Skeletal muscle satellite cell (primary cell): Measurements from ENCODE around the gene FBXO3. TPM values are rescaled to one million over a fixed set of nuclear protein-coding genes. Genes with fewer than 3 reads are reported as not detected.
"Not testable (repeated sequence)": the region's sequence is repeated elsewhere in the genome, so short reads cannot be mapped to it uniquely, and the experiment has no call there.

Source experiments
- H3K27me3 ChIP-seq: 2 replicates; pipeline ENCODE4 v1.7.0; 2013; ENCODE audit warnings: low read length; ENCODE audit not compliant: control insufficient read depth, insufficient read depth
- H3K36me3 ChIP-seq: 2 replicates; pipeline ENCODE4 v1.7.0; 2013; ENCODE audit warnings: mild to moderate bottlenecking, control low read depth, low read length; ENCODE audit not compliant: insufficient read depth
- H3K4me1 ChIP-seq: 2 replicates; pipeline ENCODE4 v1.7.0; 2013; ENCODE audit warnings: low read length; ENCODE audit not compliant: control insufficient read depth, insufficient read depth
- H3K4me2 ChIP-seq: 2 replicates; pipeline ENCODE4 v1.7.0; 2013; ENCODE audit warnings: mild to moderate bottlenecking, low read length
- H3K4me3 ChIP-seq: 2 replicates; pipeline ENCODE4 v1.7.0; 2013; ENCODE audit warnings: low read length
- H3K9ac ChIP-seq: 2 replicates; pipeline ENCODE4 v1.7.0; 2013; ENCODE audit warnings: mild to moderate bottlenecking, low read depth, low read length, moderate library complexity
- H3K9me3 ChIP-seq: replicated peaks from 2 replicates; pipeline ENCODE4 v1.7.0; 2013; ENCODE audit warnings: mild to moderate bottlenecking, control low read depth, low read length
- total RNA-seq: library from RNA; depleted of rRNA; stranded (reverse); fragments of >200 nt; gene quantifications from 2 replicates; pipeline ENCODE4 v1.2.3, GENCODE V29; 2012; rRNA removed

The FBXO3 gene
- 23.3 and 23.6 TPM in 2 replicates for total RNA-seq

- no peaks in the 10 kb centered on the region for H3K9me3 ChIP-seq
- peak within 1 kb of the TSS; percentile 95 for H3K4me2 ChIP-seq
- peaks cover 26% of the 10 kb centered on the region for H3K4me1 ChIP-seq
- peaks cover 3% of the 10 kb centered on the region for H3K36me3 ChIP-seq
- peak within 1 kb of the TSS; percentile 80 for H3K9ac ChIP-seq
- H3K27me3 ChIP-seq = no peaks in the 10 kb centered on the region
- H3K4me3 ChIP-seq = peak within 1 kb of the TSS; percentile 94
Measured at GRCh38 chr11:33773987-33774735, at the start of gene FBXO3. FBXO3 (minus strand) TSS chr11:33774520; CDS start chr11:33774497, 23 bp downstream.

- H3K27me3 ChIP-seq = peaks cover 67% of the 10 kb centered on the region
- H3K4me2 ChIP-seq, H3K4me1 ChIP-seq, H3K9me3 ChIP-seq, H3K9ac ChIP-seq, H3K4me3 ChIP-seq, H3K36me3 ChIP-seq: not testable (repeated sequence)
Measured at GRCh38 chr11:33822981-33823380, 48.7 kb upstream of the FBXO3 start.

- Histone ChIP-seq H3K4me3 (no peak overlapping the region), H3K9me3 (no peaks in the 10 kb centered on the region), H3K4me1 (no peaks in the 10 kb centered on the region), H3K27me3 (peaks cover 84% of the 10 kb centered on the region), H3K4me2 (no peak overlapping the region), H3K9ac (no peak overlapping the region), H3K36me3 (no peaks in the 10 kb centered on the region)
Measured at GRCh38 chr11:33819278-33820035, 45.1 kb upstream of the FBXO3 start.

DNA sequence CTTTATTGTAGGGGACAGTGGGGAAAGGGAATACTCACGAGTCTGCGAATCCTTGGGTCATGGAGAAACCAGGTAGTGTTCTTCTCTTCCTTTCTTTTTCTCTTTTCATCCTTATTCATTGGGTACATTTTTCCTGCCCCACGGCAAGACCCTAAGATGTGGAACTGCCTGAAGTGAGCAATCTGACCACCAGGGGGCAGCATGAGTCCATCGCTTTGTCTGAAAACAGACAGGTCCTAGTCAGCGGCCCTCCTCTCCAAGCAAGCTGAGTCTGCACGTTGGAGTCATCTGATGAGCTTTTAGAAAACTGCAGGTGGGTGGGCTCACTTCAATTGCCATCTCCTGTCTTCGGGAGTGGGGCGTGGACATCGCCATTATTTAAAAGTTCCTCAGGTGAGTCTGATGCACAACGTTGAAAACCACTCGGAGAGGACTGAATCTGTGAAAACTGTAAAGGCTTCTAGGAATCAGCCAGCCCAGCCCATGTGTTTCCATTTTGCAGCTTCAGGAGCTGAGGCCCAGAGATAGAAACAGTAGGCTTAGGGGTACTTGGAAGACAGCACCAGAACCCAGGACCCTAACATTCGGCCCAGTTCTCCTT lies 34.0 kb upstream of the FBXO3 start:
- Histone ChIP-seq H3K4me3 (no peak overlapping the region), H3K9me3 (no peaks in the 10 kb centered on the region), H3K9ac (no peak overlapping the region), H3K4me1 (no peaks in the 10 kb centered on the region), H3K27me3 (no peaks in the 10 kb centered on the region), H3K36me3 (no peaks in the 10 kb centered on the region), H3K4me2 (no peak overlapping the region)

DNA sequence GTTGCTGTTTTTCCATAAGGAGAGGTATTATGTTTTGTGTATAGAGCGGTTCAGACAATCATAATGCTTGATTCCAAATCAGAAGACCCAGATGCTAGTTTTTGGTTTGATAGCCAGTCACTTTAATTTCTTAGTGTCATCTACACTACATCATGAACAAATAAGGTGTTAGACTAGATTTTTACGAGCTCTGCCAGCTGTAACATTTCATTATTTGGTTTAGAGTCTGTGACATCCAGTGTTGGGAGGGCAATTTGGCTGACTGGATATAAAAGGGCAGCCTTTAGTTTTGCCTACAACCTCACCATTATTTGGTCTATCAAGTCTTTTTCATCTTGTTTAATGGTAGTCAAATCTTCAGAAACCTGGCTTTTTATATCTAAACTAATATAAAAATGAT lies 30.2 kb upstream of the FBXO3 start:
- H3K27me3 ChIP-seq = peaks cover 5% of the 10 kb centered on the region

GRCh38 chr11:33802194-33802950 lies 28.1 kb upstream of the FBXO3 start:
- Histone ChIP-seq H3K27me3 (peaks cover 24% of the 10 kb centered on the region), H3K9me3 (no peaks in the 10 kb centered on the region), H3K9ac (peak overlapping the region; percentile 19), H3K36me3 (no peaks in the 10 kb centered on the region), H3K4me3 (peak overlapping the region; percentile 55), H3K4me2 (peak overlapping the region; percentile 81), H3K4me1 (peaks cover 5% of the 10 kb centered on the region)

More for the DNA sequence above, 30.2 kb upstream of the FBXO3 start:
- no peak overlapping the region for H3K9ac ChIP-seq
- H3K9me3 ChIP-seq = no peaks in the 10 kb centered on the region
- no peak overlapping the region for H3K4me2 ChIP-seq
- H3K4me1 ChIP-seq = peaks cover 5% of the 10 kb centered on the region
- H3K4me3 ChIP-seq = no peak overlapping the region
- H3K36me3 ChIP-seq = no peaks in the 10 kb centered on the region

DNA sequence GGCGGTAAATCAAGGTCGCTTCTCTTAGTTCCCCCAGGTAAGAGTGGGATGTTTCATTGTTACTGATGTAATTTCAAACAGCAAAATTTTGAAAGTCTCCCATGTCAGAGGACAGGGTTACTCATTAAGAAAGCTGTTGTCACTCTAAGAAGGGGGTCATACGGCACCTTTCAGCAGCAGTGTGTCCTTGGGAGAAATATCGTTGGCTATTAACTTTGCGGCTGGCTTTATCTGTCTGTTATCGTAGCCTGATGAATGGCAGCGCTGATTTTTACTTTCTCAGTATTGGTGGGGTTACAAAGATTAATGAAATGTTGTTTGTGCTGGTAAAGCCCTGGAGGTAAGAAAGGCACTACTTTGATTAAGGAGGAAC lies 27.5 kb upstream of the FBXO3 start:
- Histone ChIP-seq H3K27me3 (peaks cover 29% of the 10 kb centered on the region), H3K4me2 (peak overlapping the region; percentile 81), H3K4me1 (peaks cover 5% of the 10 kb centered on the region), H3K4me3 (no peak overlapping the region), H3K9ac (no peak overlapping the region), H3K36me3 (no peaks in the 10 kb centered on the region), H3K9me3 (no peaks in the 10 kb centered on the region)

DNA sequence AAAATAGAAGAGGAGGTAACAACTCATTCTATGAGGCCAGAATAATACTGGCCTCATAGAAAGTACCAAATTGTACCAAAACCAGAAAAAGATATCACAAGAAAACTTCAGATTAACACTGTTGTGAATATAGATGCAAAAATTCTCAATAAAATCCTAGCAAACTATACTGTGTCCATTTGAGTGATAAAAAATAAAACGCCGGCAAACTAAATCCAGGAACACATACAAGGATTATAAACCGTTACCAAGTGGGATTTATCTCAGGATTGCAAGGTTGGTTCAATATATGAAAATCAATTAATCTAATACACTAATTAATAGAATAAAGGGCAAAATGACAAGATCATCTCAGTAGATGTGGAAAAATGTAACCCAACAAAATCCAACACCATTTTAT lies 23.6 kb upstream of the FBXO3 start:
- H3K4me1 ChIP-seq = peaks cover 5% of the 10 kb centered on the region

GRCh38 chr11:33790040-33790439 lies 15.7 kb upstream of the FBXO3 start:
- H3K4me3 ChIP-seq = no peak overlapping the region

More for the DNA sequence above, 23.6 kb upstream of the FBXO3 start:
- Histone ChIP-seq H3K9me3 (no peaks in the 10 kb centered on the region), H3K4me3 (no peak overlapping the region), H3K4me2 (no peak overlapping the region), H3K36me3 (no peaks in the 10 kb centered on the region), H3K27me3 (peaks cover 49% of the 10 kb centered on the region), H3K9ac (no peak overlapping the region)

DNA sequence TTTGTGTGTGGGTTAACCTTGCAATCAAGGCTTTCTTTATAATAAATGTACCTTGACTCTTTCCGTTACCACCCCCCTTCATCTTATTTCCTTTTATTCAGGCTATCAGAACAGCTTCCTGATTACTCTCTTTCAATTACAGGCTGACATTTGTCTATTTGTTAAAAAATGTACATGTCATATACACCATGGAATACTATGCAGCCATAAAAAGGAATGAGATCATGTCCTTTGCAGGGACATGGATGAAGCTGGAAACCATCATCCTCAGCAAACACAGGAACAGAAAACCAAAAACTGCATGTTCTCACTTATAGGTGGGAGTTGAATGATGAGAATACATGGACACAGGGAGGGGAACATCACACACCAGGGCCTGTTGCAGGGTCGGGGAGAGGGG lies 13.8 kb upstream of the FBXO3 start:
- H3K4me1 ChIP-seq, H3K4me2 ChIP-seq, H3K9me3 ChIP-seq, H3K36me3 ChIP-seq, H3K9ac ChIP-seq, H3K4me3 ChIP-seq: not testable (repeated sequence)
- peaks cover 35% of the 10 kb centered on the region for H3K27me3 ChIP-seq

More at GRCh38 chr11:33790040-33790439, 15.7 kb upstream of the FBXO3 start:
- Histone ChIP-seq H3K9ac (no peak overlapping the region), H3K27me3 (peaks cover 32% of the 10 kb centered on the region), H3K4me1 (no peaks in the 10 kb centered on the region), H3K9me3 (no peaks in the 10 kb centered on the region), H3K4me2 (no peak overlapping the region), H3K36me3 (no peaks in the 10 kb centered on the region)

DNA sequence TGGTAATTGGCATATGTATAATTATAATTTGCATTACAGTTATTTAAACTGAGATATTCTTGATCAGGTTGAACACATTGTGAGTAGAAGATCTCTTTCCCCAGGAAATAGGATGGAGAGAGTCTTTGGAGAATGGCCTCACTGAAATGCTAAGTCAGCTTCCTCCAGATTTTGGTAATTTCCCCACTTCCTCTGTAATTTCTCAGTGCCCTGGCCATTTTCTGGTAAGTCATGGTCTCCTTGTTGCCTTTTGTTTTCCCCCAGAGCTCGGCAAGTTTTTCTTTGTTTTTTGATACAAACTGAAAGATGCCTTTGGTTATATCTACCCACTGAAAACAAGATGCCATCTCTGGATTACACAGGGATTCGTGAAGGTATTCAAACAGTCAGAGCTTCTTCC lies 12.8 kb upstream of the FBXO3 start:
- Histone ChIP-seq H3K4me2 (no peak overlapping the region), H3K27me3 (peaks cover 29% of the 10 kb centered on the region), H3K9ac (no peak overlapping the region), H3K4me3 (no peak overlapping the region), H3K4me1 (no peaks in the 10 kb centered on the region), H3K36me3 (no peaks in the 10 kb centered on the region), H3K9me3 (no peaks in the 10 kb centered on the region)
